Measurements from ENCODE around the gene PTPRE. TPM values are rescaled to one million over a fixed set of nuclear protein-coding genes. Genes with fewer than 3 reads are reported as not detected.

Gene PTPRE
- total RNA-seq, 2 donors from 2014 or later, result 6.5 to 8.9 TPM

DNA sequence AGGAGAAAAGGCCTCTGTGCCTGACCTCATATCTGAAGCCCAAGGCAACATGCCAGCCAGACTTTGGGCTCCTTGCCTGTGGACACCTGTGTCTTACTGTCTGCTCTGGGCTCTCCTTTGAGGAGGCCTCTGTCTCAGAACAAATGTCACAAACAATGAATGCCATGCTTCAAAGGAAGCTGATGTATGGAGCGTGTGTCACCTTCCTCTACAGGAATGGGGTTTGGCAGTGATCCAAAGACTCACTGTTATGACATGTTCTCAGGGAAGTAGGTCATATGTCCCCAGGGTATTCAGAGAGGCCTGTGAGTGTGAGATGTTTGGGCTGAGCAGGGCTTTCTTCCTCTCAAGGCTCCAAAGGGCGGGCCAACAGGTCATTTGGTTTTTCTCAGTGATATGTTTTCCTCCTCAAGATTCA is 38.4 kb downstream of the PTPRE start:
- DNase-seq, result peak in 3 of 4 donors; percentile 29 to 71 (median 52)
- no peaks in the 10 kb centered on the region for H3K36me3 ChIP-seq (replicated peaks in 1 of 2; ENCODE audit: insufficient read depth in 1 of 2, low read depth in 2 of 2)
- H3K4me3 ChIP-seq, result no peak overlapping the region
- intact Hi-C loops (cut with DNase I), result no loop called here
- no peaks in the 10 kb centered on the region for H3K27me3 ChIP-seq
- TF ChIP-seq, protein P1, sequence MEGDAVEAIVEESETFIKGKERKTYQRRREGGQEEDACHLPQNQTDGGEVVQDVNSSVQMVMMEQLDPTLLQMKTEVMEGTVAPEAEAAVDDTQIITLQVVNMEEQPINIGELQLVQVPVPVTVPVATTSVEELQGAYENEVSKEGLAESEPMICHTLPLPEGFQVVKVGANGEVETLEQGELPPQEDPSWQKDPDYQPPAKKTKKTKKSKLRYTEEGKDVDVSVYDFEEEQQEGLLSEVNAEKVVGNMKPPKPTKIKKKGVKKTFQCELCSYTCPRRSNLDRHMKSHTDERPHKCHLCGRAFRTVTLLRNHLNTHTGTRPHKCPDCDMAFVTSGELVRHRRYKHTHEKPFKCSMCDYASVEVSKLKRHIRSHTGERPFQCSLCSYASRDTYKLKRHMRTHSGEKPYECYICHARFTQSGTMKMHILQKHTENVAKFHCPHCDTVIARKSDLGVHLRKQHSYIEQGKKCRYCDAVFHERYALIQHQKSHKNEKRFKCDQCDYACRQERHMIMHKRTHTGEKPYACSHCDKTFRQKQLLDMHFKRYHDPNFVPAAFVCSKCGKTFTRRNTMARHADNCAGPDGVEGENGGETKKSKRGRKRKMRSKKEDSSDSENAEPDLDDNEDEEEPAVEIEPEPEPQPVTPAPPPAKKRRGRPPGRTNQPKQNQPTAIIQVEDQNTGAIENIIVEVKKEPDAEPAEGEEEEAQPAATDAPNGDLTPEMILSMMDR (IDR thresholded peaks at IDR 0.05), result no peak
- TF ChIP-seq POLR2A (IDR thresholded peaks at IDR 0.05), result no peak
- H3K4me1 ChIP-seq, result no peaks in the 10 kb centered on the region
- peak; percentile 58 for ATAC-seq
- 56 to 100% methylated on average over 1 to 2 of the region's 2 CpGs for WGBS, 2 donors
- H3K27ac ChIP-seq, result no peak overlapping the region
- no peaks in the 10 kb centered on the region for H3K9me3 ChIP-seq

DNA sequence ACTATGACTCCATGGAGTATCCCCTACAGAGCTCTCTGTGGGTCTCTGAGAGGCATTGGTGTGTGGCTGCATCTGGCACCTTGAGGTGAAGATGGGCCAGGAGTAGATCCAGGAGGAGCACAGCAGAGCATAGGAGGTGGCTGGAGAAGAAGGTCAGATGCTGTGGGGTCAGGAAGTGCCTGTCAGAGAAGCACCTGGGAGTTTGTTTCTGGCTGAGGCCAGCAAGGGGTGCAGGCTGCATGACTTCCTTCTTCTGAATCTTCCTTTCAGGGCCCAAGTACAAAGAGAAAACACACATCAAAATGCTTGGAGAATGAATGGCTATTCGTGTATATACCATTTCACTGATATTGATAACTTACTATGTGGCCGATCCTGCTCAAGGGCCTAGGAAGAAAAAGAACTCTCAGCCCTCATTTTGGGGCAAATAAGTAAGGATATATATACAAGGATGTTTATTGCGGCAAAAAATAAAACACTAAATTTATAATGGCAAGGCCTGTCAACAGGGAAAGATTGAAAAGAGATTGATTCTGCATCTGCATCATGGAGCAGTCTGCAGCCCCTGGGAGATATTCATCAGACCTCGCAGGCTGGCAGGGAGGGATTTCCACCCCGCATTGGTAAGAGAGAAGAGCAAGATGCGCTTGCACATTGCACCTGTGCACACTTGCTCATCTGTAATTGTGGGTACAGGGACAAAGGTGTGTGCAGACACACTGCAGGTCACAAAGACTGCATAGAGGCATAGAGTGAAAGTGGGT is 39.2 kb downstream of the PTPRE start:
- WGBS, 2 donors, result 80 to 85% methylated on average over 6 of the region's 6 CpGs
- TF ChIP-seq, protein P1 (IDR thresholded peaks at IDR 0.05), result no peak
- TF ChIP-seq POLR2A (IDR thresholded peaks at IDR 0.05), result no peak

DNA sequence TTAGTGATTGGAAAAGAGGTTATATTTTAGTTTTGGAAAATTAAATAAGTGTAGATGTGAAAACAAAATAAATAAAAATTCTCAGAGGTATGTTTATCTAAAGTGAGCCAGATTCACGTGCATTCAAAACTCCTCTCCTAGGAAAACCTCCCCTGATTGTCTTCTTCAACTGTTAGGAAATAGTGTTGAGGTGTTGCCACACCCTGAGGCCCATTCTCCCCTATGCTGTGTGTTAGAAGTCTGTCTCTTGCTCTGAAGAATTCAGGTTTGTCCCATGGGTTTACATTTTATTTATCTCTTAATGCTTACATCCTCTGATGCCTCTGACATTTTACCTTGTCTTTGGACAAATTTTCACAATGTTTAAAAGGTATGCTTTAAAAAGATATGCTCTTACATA is 40.3 kb downstream of the PTPRE start:
- H3K9me3 ChIP-seq, result no peaks in the 10 kb centered on the region
- no peak overlapping the region for H3K4me3 ChIP-seq
- intact Hi-C loops (cut with DNase I), result no loop called here
- no peaks in the 10 kb centered on the region for H3K4me1 ChIP-seq
- WGBS, 2 donors, result 52 to 65% methylated on average over 1 of the region's 1 CpG
- ATAC-seq (no peak), DNase-seq (no peak)
- TF ChIP-seq POLR2A (IDR thresholded peaks at IDR 0.05), result no peak
- TF ChIP-seq, protein P1 (IDR thresholded peaks at IDR 0.05), result no peak
- H3K27me3 ChIP-seq, result no peaks in the 10 kb centered on the region
- H3K27ac ChIP-seq, result no peak overlapping the region
- no peaks in the 10 kb centered on the region for H3K36me3 ChIP-seq (replicated peaks in 1 of 2; ENCODE audit: insufficient read depth in 1 of 2, low read depth in 2 of 2)

More for the DNA sequence above, 39.2 kb downstream of the PTPRE start:
- no peaks in the 10 kb centered on the region for H3K27me3 ChIP-seq
- H3K4me1 ChIP-seq, result no peaks in the 10 kb centered on the region
- DNase-seq (no peak), ATAC-seq (no peak)
- no peaks in the 10 kb centered on the region for H3K36me3 ChIP-seq (replicated peaks in 1 of 2; ENCODE audit: insufficient read depth in 1 of 2, low read depth in 2 of 2)
- no peaks in the 10 kb centered on the region for H3K9me3 ChIP-seq
- H3K27ac ChIP-seq, result no peak overlapping the region
- no peak overlapping the region for H3K4me3 ChIP-seq
- intact Hi-C loops (cut with DNase I), result no loop called here

DNA sequence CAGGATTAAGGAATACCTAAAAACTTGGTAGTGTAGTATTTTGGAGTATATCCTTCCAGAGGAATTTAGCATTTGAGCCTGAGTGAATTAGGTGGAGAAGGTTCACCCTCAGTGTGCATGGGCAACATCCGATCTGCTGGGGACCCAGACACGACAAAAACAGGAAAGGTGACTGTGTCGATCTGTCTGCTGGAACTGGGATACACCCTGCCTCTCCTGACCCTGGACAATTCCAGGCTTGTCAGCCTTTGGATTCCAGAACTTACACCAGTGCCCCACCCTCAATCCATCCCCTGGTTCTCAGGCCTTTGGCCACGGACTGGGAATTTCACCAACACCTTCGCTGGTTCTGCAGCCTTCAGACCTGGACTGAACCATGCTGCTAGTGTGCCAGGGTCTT is 41.9 kb downstream of the PTPRE start:
- WGBS, 2 donors, result 60% methylated on average over 5 of the region's 5 CpGs

More for the DNA sequence above, 41.9 kb downstream of the PTPRE start:
- Histone ChIP-seq H3K4me3 (no peak overlapping the region), H3K9me3 (no peaks in the 10 kb centered on the region), H3K27ac (no peak overlapping the region), H3K4me1 (no peaks in the 10 kb centered on the region), H3K36me3 (replicated peaks in 1 of 2; ENCODE audit: insufficient read depth in 1 of 2, low read depth in 2 of 2) (no peaks in the 10 kb centered on the region), H3K27me3 (no peaks in the 10 kb centered on the region)
- DNase-seq (no peak), ATAC-seq (peak; percentile 21)
- TF ChIP-seq, protein P1 (IDR thresholded peaks at IDR 0.05), result no peak
- TF ChIP-seq POLR2A (IDR thresholded peaks at IDR 0.05), result no peak
- intact Hi-C loops (cut with DNase I), result no loop called here

Data from body of pancreas (tissue), 4 donors.